Mucosa of descending colon (tissue), 3 donors: ENCODE results near the gene MBTD1. TPM values are rescaled to one million over a fixed set of nuclear protein-coding genes. Genes with fewer than 3 reads are reported as not detected.

Experiments used
- ATAC-seq: fragments of 200-7000 bp; cut with Tn5 transposase; one replicate; pipeline ENCODE4 v1.9.1; 2020; ENCODE audit warnings: mild to moderate bottlenecking, moderate library complexity
- DNase-seq, 3 donors: peaks; one replicate each; pipeline ENCODE4 v3.0.0-alpha.2; 2020
- H3K36me3 ChIP-seq: fragments of 200-600 bp; one replicate; pipeline ENCODE4 v1.8.0; 2021; ENCODE audit warnings: low read depth, mild to moderate bottlenecking
- H3K4me1 ChIP-seq: fragments of 200-600 bp; one replicate; pipeline ENCODE4 v1.8.0; 2021; ENCODE audit warnings: low read depth, mild to moderate bottlenecking
- H3K4me3 ChIP-seq: fragments of 200-600 bp; one replicate; pipeline ENCODE4 v1.8.0; 2021; ENCODE audit warnings: mild to moderate bottlenecking
- H3K9me3 ChIP-seq: fragments of 200-600 bp; one replicate; pipeline ENCODE4 v1.8.0; 2021; ENCODE audit warnings: mild to moderate bottlenecking
- CTCF ChIP-seq: fragments of 200-600 bp; IDR thresholded peaks from one replicate; pipeline ENCODE4 v1.8.0; 2022; ENCODE audit warnings: antibody characterized with exemption, mild to moderate bottlenecking
- intact Hi-C, 2 donors: fragments of 100-400 bp; cut with DNase I in 1 of 2; cut with micrococcal nuclease in 1 of 2; formaldehyde crosslinking; loops; one replicate each; pipeline versions ENCODE4 v1.11.0 to v1.11.1; 2022; cut with DNase I, micrococcal nuclease
- total RNA-seq, 3 donors: library from RNA; stranded (reverse); fragmentation: NEBNext Ultra II Directional in 2 of 3; extraction: Animal tissue kit (Norgen Biotek cat#: 25700) in 2 of 3; gene quantifications; one replicate each; pipeline versions ENCODE4 v1.2.1 to v1.2.4, GENCODE V29; 2021 to 2023
- donor health status: DM: no; HTN: no; CAD: no; lungs with moderate emphysema.
- donor health status: DM: no; HTN: no; CAD: no.
- donor health status: DM: no; HTN: yes; CAD: no.

The MBTD1 gene
- total RNA-seq, 3 donors from 2014 or later, result 13.7 to 19.5 (median 15.9) TPM

- ATAC-seq (no peak), DNase-seq (no peak)
- Histone ChIP-seq H3K9me3 (no peaks in the 10 kb centered on the region), H3K4me1 (peaks cover 27% of the 10 kb centered on the region), H3K4me3 (no peak overlapping the region), H3K36me3 (no peaks in the 10 kb centered on the region)
- intact Hi-C loops, result no loop called here
- no peak for TF ChIP-seq CTCF
Observed at GRCh38 chr17:51263006-51263405, 3.2 kb upstream of the MBTD1 start.

- Histone ChIP-seq H3K36me3 (no peaks in the 10 kb centered on the region), H3K9me3 (no peaks in the 10 kb centered on the region), H3K4me1 (peaks cover 28% of the 10 kb centered on the region), H3K4me3 (peak overlapping the region; percentile 82)
- no peak for TF ChIP-seq CTCF
- intact Hi-C loops, result no loop called here
- ATAC-seq (no peak), DNase-seq (peak in 1 of 3 donors; percentile 74)
Observed at GRCh38 chr17:51261024-51261963, 1.4 kb upstream of the MBTD1 start.

GRCh38 chr17:51260237-51261023 lies 581 bp upstream of the MBTD1 start, which contains the start of gene UTP18:
TSS of gene UTP18 (plus strand) at chr17:51260546. CDS start at chr17:51260585, 39 bp downstream.
- no peak for TF ChIP-seq CTCF
- ATAC-seq (peak; percentile 96), DNase-seq (peak; percentile 96 to 99 (median 97))
- peak within 1 kb of the TSS; percentile 82 for H3K4me3 ChIP-seq
- H3K9me3 ChIP-seq, result no peaks in the 10 kb centered on the region
- intact Hi-C loops, result no loop called here
- no peaks in the 10 kb centered on the region for H3K36me3 ChIP-seq
- H3K4me1 ChIP-seq, result peaks cover 28% of the 10 kb centered on the region

GRCh38 chr17:51258756-51259563 lies 889 bp downstream of the MBTD1 start:
- H3K9me3 ChIP-seq, result no peaks in the 10 kb centered on the region
- DNase-seq, result peak; percentile 38 to 57 (median 56)
- TF ChIP-seq CTCF, result no peak
- peaks cover 28% of the 10 kb centered on the region for H3K4me1 ChIP-seq
- ATAC-seq, result no peak
- H3K36me3 ChIP-seq, result no peaks in the 10 kb centered on the region
- H3K4me3 ChIP-seq, result peak overlapping the region; percentile 82
- intact Hi-C loops, result no loop called here
